ENCODE measurements around the gene RALGAPA2. TPM values are rescaled to one million over a fixed set of nuclear protein-coding genes. Genes with fewer than 3 reads are reported as not detected.

The RALGAPA2 gene
- total RNA-seq, 1 donor, result 10.8 TPM

- TF ChIP-seq CTCF (IDR thresholded peaks at IDR 0.05; ENCODE audit: insufficient read depth, low read length), result no peak
Measured at GRCh38 chr20:20752712-20753111, 40.3 kb upstream of the RALGAPA2 start.

DNA sequence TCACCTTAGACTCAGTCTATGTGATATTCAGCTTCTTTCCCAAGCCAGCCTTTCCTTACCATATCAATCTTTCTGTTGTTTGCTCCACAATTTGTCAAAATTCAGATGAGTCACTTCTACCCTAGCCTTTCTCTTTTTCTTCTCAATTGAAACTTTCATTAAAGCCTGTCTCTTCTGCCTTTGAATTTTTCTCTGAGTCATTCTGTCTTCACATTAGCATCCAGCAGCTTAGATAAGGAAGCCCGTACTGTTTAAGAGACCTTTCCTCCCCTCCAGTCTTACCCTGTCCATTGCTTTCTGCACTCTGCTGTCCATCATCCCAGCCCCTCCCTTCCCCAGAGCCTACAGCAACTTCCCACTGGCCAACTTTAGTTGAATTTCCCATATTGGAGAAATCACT is 34.9 kb upstream of the RALGAPA2 start:
- H3K4me3 ChIP-seq (ENCODE audit: low read depth, low read length), result no peak overlapping the region
- no peak for TF ChIP-seq CTCF (IDR thresholded peaks at IDR 0.05; ENCODE audit: insufficient read depth, low read length)
- DNase-seq (ENCODE audit: low read depth), result no peak

More at GRCh38 chr20:20752712-20753111, 40.3 kb upstream of the RALGAPA2 start:
- no peak for DNase-seq (ENCODE audit: low read depth)
- H3K4me3 ChIP-seq (ENCODE audit: low read depth, low read length), result no peak overlapping the region

- TF ChIP-seq CTCF (IDR thresholded peaks at IDR 0.05; ENCODE audit: insufficient read depth, low read length), result no peak
- DNase-seq (ENCODE audit: low read depth), result no peak
- no peak overlapping the region for H3K4me3 ChIP-seq (ENCODE audit: low read depth, low read length)
Measured at GRCh38 chr20:20744170-20744725, 31.8 kb upstream of the RALGAPA2 start.

DNA sequence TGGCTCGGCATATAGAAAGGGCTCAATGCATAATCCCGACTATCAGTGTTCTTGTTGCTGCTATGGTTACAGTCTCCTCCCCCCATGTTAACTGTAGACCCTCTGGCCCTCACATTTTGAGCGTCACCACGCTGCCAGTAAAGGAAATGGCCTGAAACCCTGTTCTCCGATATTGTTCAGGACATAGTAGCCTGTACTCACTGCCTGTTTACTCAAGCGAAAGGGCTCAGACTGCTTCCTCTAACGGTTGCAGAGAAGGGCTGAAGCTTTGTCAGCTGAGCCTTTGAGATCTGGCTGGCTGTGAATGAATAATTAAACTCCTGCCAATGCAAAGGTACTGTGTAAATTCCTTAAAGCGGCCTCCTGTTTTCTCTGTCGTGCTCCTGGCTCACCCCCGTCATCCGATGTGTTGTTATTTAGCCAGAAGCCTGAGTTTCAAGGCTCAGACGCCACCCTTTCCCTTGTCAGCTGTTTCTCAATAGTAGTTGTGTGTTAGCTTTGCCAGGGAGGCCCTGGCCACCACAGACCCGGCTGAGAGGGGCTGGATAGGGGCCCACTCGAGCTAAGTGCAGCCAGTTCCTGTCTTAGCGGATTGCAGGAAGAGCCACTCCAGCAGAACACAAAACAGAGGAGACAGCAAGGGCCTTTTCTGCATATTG is 31.2 kb upstream of the RALGAPA2 start:
- peak; percentile 24 for DNase-seq (ENCODE audit: low read depth)
- H3K4me3 ChIP-seq (ENCODE audit: low read depth, low read length), result no peak overlapping the region
- no peak for TF ChIP-seq CTCF (IDR thresholded peaks at IDR 0.05; ENCODE audit: insufficient read depth, low read length)

- no peak for TF ChIP-seq CTCF (IDR thresholded peaks at IDR 0.05; ENCODE audit: insufficient read depth, low read length)
- H3K4me3 ChIP-seq (ENCODE audit: low read depth, low read length), result no peak overlapping the region
- no peak for DNase-seq (ENCODE audit: low read depth)
Measured at GRCh38 chr20:20741087-20742045, 28.9 kb upstream of the RALGAPA2 start.

- no peak for DNase-seq (ENCODE audit: low read depth)
- no peak for TF ChIP-seq CTCF (IDR thresholded peaks at IDR 0.05; ENCODE audit: insufficient read depth, low read length)
- no peak overlapping the region for H3K4me3 ChIP-seq (ENCODE audit: low read depth, low read length)
Measured at GRCh38 chr20:20740541-20740940, 28.1 kb upstream of the RALGAPA2 start.

Data from fibroblast of the aortic adventitia (primary cell).